RWPE2 (cell line): Measurements from ENCODE around the gene NEDD4L.

ENCODE experiments used
- ATAC-seq: fragments of 200-7000 bp; cut with Tn5 transposase; 3 replicates; pipeline ENCODE4 v1.9.1; 2021; ENCODE audit warnings: low read depth
- DNase-seq: peaks from one replicate; pipeline ENCODE4 v3.0.0-alpha.2; 2020; ENCODE audit warnings: low spot score
- H3K27ac ChIP-seq: fragments of 450-650 bp; 2 replicates; pipeline ENCODE4 v1.5.1; 2017; ENCODE audit warnings: mild to moderate bottlenecking; ENCODE audit not compliant: poor library complexity, severe bottlenecking
- H3K27me3 ChIP-seq: fragments of 250-450 bp; sonication (Bioruptor Pico); 2 replicates; pipeline ENCODE4 v1.5.1; 2021; ENCODE audit warnings: mild to moderate bottlenecking, moderate library complexity; ENCODE audit not compliant: insufficient read depth, poor library complexity, severe bottlenecking
- H3K36me3 ChIP-seq: fragments of 250-450 bp; sonication (Bioruptor Pico); 2 replicates; pipeline ENCODE4 v1.5.1; 2020; ENCODE audit warnings: low read depth, mild to moderate bottlenecking, moderate library complexity
- H3K4me1 ChIP-seq: fragments of 250-450 bp; sonication (Bioruptor Pico); 2 replicates; pipeline ENCODE4 v1.5.1; 2021; ENCODE audit warnings: mild to moderate bottlenecking, moderate library complexity; ENCODE audit not compliant: insufficient read depth, poor library complexity, severe bottlenecking
- H3K4me3 ChIP-seq: fragments of 250-450 bp; sonication (Bioruptor Pico); 2 replicates; pipeline ENCODE4 v1.5.1; 2021; ENCODE audit warnings: mild to moderate bottlenecking, moderate library complexity; ENCODE audit not compliant: severe bottlenecking
- H3K9me3 ChIP-seq: fragments of 250-450 bp; sonication (Bioruptor Pico); 2 replicates; pipeline ENCODE4 v1.5.1; 2021; ENCODE audit warnings: mild to moderate bottlenecking, moderate library complexity; ENCODE audit not compliant: severe bottlenecking
- CTCF ChIP-seq: fragments of 450-650 bp; IDR thresholded peaks from one replicate; pipeline ENCODE4 v1.5.1; 2017; ENCODE audit warnings: mild to moderate bottlenecking, moderate library complexity; ENCODE audit not compliant: poor library complexity, severe bottlenecking

The NEDD4L gene

DNA sequence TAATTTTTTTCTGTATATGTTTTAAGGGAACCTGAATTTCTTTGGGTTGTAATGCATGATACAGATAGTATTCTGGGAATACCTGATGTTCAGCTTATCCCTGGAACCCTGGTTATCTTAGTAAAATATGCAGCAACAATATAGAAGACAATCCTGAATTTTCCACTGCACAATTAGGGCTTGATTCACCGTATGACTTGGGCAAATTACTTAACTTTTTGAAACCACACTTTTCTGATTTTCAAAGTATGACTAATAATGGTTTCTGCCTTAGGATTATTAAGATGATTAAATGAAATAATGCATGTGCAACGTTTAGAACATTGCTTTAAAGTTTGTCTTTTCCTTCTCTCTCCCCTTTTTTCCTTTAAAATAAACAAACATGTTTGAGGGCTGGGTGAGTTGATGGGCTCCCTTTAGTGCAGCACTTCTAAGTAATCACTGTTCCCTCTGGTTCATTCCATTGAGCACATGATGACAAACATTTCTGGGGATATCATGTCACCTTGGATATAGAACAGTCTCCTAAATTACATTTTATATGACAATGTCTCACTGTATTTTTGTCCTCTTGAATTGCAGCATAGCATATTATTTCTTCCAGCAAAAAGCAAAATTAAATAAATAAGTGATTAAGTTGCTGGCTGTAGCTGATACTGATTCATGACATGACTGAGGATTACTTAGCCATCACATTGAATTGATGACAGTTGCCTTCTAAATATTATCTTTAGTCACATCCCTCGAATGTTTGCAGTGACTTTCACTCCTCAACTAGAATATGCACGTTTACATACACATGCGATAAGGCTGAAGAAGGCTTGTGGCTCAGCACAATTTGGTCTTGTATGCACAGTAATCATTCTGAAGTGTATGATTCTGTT lies 254.5 kb downstream of the NEDD4L start:
- DNase-seq (no peak), ATAC-seq (no peak)
- no peak for TF ChIP-seq CTCF
- no peak overlapping the region for H3K4me3 ChIP-seq
- H3K9me3 ChIP-seq = no peaks in the 10 kb centered on the region
- peaks cover 8% of the 10 kb centered on the region for H3K4me1 ChIP-seq
- no peaks in the 10 kb centered on the region for H3K27me3 ChIP-seq
- no peak overlapping the region for H3K27ac ChIP-seq
- peaks cover 7% of the 10 kb centered on the region; the same call in 1 of the 2 replicates for H3K36me3 ChIP-seq

DNA sequence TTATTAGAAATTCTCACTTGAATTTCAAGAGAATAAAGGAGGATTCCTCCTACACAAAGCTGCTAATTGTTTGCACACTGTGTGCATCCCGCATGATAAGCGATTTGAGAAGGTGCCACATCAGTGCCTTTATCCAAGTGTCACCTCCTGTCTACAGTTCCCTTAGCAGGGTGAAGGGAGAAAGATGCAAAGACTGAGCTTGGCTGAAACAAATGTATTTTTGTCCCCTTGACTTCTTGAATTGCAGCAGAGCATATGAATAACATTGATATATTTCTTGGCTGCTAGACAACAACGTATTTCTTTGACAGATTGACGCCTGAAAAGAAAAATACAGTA lies 255.1 kb downstream of the NEDD4L start:
- H3K9me3 ChIP-seq = no peaks in the 10 kb centered on the region
- no peak overlapping the region for H3K27ac ChIP-seq
- H3K27me3 ChIP-seq = no peaks in the 10 kb centered on the region
- no peak for TF ChIP-seq CTCF
- ATAC-seq = no peak
- peaks cover 8% of the 10 kb centered on the region for H3K4me1 ChIP-seq
- no peak for DNase-seq
- H3K36me3 ChIP-seq = peaks cover 7% of the 10 kb centered on the region; the same call in 1 of the 2 replicates
- no peak overlapping the region for H3K4me3 ChIP-seq

GRCh38 chr18:58299936-58300335 lies 255.9 kb downstream of the NEDD4L start:
- ATAC-seq = no peak
- no peaks in the 10 kb centered on the region for H3K9me3 ChIP-seq
- H3K36me3 ChIP-seq = peaks cover 7% of the 10 kb centered on the region; the same call in 1 of the 2 replicates
- no peak overlapping the region for H3K27ac ChIP-seq
- H3K4me1 ChIP-seq = peaks cover 8% of the 10 kb centered on the region
- no peak overlapping the region for H3K4me3 ChIP-seq
- no peaks in the 10 kb centered on the region for H3K27me3 ChIP-seq
- TF ChIP-seq CTCF = no peak
- no peak for DNase-seq

DNA sequence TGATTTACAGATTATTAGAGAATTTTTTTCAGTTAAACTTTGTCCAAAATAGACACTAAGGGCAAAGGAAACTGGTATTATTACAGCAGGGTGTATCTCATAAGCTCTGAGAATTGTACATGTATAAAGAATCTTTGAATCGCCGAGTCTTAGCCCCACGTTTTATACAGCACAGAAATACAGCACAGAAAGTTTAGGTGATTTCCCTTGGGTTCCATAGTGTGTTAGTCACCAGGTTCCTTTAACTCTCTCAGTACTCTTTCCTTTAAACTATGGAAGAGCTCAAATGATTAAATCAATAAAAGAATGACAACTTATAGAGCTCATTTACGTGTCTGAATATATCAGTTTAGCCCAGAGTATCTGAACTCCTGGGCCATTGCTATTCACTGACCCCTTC lies 256.8 kb downstream of the NEDD4L start:
- no peak overlapping the region for H3K4me3 ChIP-seq
- peaks cover 8% of the 10 kb centered on the region for H3K4me1 ChIP-seq
- DNase-seq (no peak), ATAC-seq (no peak)
- peaks cover 13% of the 10 kb centered on the region; the same call in 1 of the 2 replicates for H3K36me3 ChIP-seq
- no peak for TF ChIP-seq CTCF
- H3K27ac ChIP-seq = no peak overlapping the region
- H3K27me3 ChIP-seq = no peaks in the 10 kb centered on the region
- peaks cover 7% of the 10 kb centered on the region for H3K9me3 ChIP-seq

- no peak overlapping the region for H3K4me3 ChIP-seq
- no peaks in the 10 kb centered on the region for H3K27me3 ChIP-seq
- peaks cover 7% of the 10 kb centered on the region for H3K4me1 ChIP-seq
- ATAC-seq (no peak), DNase-seq (no peak)
- peaks cover 9% of the 10 kb centered on the region for H3K9me3 ChIP-seq
- TF ChIP-seq CTCF = no peak
- no peak overlapping the region for H3K27ac ChIP-seq
- peaks cover 15% of the 10 kb centered on the region; the same call in 1 of the 2 replicates for H3K36me3 ChIP-seq
Measured at GRCh38 chr18:58302811-58303210, 258.8 kb downstream of the NEDD4L start.
